MCF 10A (cell line): ENCODE data around the gene SKIC2. TPM values are rescaled to one million over a fixed set of nuclear protein-coding genes. Genes with fewer than 3 reads are reported as not detected.

ENCODE experiments used
- BruUV-seq: library from RNA; stranded (reverse); fragments of 400-500 nt; replicated peaks from 2 replicates; lab custom pipeline; 2021; lab: Mats Ljungman, UMichigan
- CTCF ChIA-PET: fragments of 300-600 bp; sonication (Branson Sonifier 250); formaldehyde crosslinking; extraction: SDS; loops from one replicate; lab custom pipeline; 2021; ENCODE audit warnings: antibody characterized with exemption, inconsistent platforms; lab: Yijun Ruan, JAX
- POLR2A ChIA-PET: fragments of 300-600, 350-650 bp; sonication (Branson Sonifier 250); formaldehyde crosslinking; extraction: SDS; loops from one replicate; lab custom pipeline; 2020; ENCODE audit warnings: antibody characterized with exemption, inconsistent platforms; lab: Yijun Ruan, JAX
- DNase-seq: peaks from one replicate; pipeline ENCODE4 v3.0.0-alpha.2; 2018; ENCODE audit not compliant: unreplicated experiment
- H3K27ac Mint-ChIP-seq: one replicate; pipeline ENCODE4 v1.8.0; 2022; ENCODE audit warnings: mild to moderate bottlenecking, low read depth, mixed read lengths; ENCODE audit not compliant: unreplicated experiment
- H3K27me3 Mint-ChIP-seq: one replicate; pipeline ENCODE4 v1.8.0; 2022; ENCODE audit warnings: mixed read lengths; ENCODE audit not compliant: insufficient read depth, unreplicated experiment
- H3K36me3 Mint-ChIP-seq: one replicate; pipeline ENCODE4 v1.8.0; 2022; ENCODE audit warnings: mild to moderate bottlenecking, moderate library complexity, mixed read lengths; ENCODE audit not compliant: insufficient read depth, unreplicated experiment
- H3K4me1 Mint-ChIP-seq: one replicate; pipeline ENCODE4 v1.8.0; 2022; ENCODE audit warnings: mixed read lengths; ENCODE audit not compliant: insufficient read depth, unreplicated experiment
- H3K4me3 Mint-ChIP-seq: one replicate; pipeline ENCODE4 v1.8.0; 2022; ENCODE audit warnings: mild to moderate bottlenecking, moderate library complexity, mixed read lengths; ENCODE audit not compliant: unreplicated experiment
- H3K9me3 Mint-ChIP-seq: one replicate; pipeline ENCODE4 v1.8.0; 2022; ENCODE audit warnings: mixed read lengths; ENCODE audit not compliant: unreplicated experiment
- CTCF ChIP-seq: fragments of 200-600 bp; IDR thresholded peaks from one replicate; pipeline ENCODE4 v1.8.0; 2022; ENCODE audit warnings: antibody characterized with exemption, mild to moderate bottlenecking; ENCODE audit not compliant: unreplicated experiment
- intact Hi-C: fragments of 100-400 bp; cut with micrococcal nuclease; formaldehyde crosslinking; loops from 2 replicates; pipeline ENCODE4 v1.14.1; 2022
- total RNA-seq: library from RNA; stranded (reverse); gene quantifications from 2 replicates; pipeline ENCODE4 v1.2.3, GENCODE V29; 2022

SKIC2 gene
- total RNA-seq, 1 experiment from 2014 or later: 53.1 TPM

GRCh38 chr6:31969712-31970603 is 11.0 kb downstream of the SKIC2 start:
- peak overlapping the region; percentile 100 for H3K27ac Mint-ChIP-seq
- no peak for TF ChIP-seq CTCF
- no peaks in the 10 kb centered on the region for H3K9me3 Mint-ChIP-seq
- H3K4me1 Mint-ChIP-seq: peaks cover 21% of the 10 kb centered on the region
- ChIA-PET CTCF (interaction anchor here (0.5 to 3.9 kb wide), 8 partner anchors 10 to 1604 kb away, joined by 3 to 14 read pairs (median 3); no protein-coding TSS in a partner anchor), POLR2A (interaction anchor here (0.6 to 6.9 kb wide), 11 partner anchors 8 to 309 kb away, joined by 3 to 109 read pairs (median 9); partner anchors contain the start of genes ATF6B, C6orf47, CFB and EHMT2)
- no peak for DNase-seq
- intact Hi-C loops: loop anchor here (10.0 kb wide), 1 partner anchor 185 kb away; the partner anchor contains the start of genes PPT2 and PRRT1
- no TSS peak for BruUV-seq
- peaks cover 85% of the 10 kb centered on the region for H3K36me3 Mint-ChIP-seq
- peak overlapping the region; percentile 80 for H3K4me3 Mint-ChIP-seq
- H3K27me3 Mint-ChIP-seq: no peaks in the 10 kb centered on the region

GRCh38 chr6:31970604-31971271 is 11.8 kb downstream of the SKIC2 start:
- no peak for TF ChIP-seq CTCF
- ChIA-PET CTCF (interaction anchor here (0.6 to 1.5 kb wide), 5 partner anchors 9 to 1604 kb away, joined by 3 to 4 read pairs (median 3); no protein-coding TSS in a partner anchor), POLR2A (interaction anchor here (0.6 to 6.9 kb wide), 21 partner anchors 9 to 429 kb away, joined by 3 to 109 read pairs (median 5); partner anchors contain the start of genes AGPAT1, ATF6B, C6orf47 and CFB)
- intact Hi-C loops: loop anchor here (1.0 to 10.0 kb wide), 2 partner anchors 11 to 184 kb away; partner anchors contain the start of genes PPT2, PRRT1 and SKIC2
- H3K4me1 Mint-ChIP-seq: peaks cover 21% of the 10 kb centered on the region
- no peaks in the 10 kb centered on the region for H3K9me3 Mint-ChIP-seq
- H3K27ac Mint-ChIP-seq: peak overlapping the region; percentile 100
- BruUV-seq: no TSS peak
- H3K36me3 Mint-ChIP-seq: peaks cover 81% of the 10 kb centered on the region
- no peaks in the 10 kb centered on the region for H3K27me3 Mint-ChIP-seq
- H3K4me3 Mint-ChIP-seq: peak overlapping the region; percentile 80
- DNase-seq: peak; percentile 23

- POLR2A ChIA-PET: interaction anchor here (0.5 to 6.9 kb wide), 38 partner anchors 9 to 1328 kb away, joined by 3 to 109 read pairs (median 5); partner anchors contain the start of genes AGPAT1, ATF6B, BAG6 and C6orf47
- peaks cover 75% of the 10 kb centered on the region for H3K36me3 Mint-ChIP-seq
- CTCF ChIA-PET: interaction anchor here (0.6 to 1.5 kb wide), 4 partner anchors 19 to 779 kb away, joined by 3 to 5 read pairs (median 4); no protein-coding TSS in a partner anchor
- no peak for DNase-seq
- H3K4me3 Mint-ChIP-seq: peak overlapping the region; percentile 80
- BruUV-seq: TSS peak; percentile 78
- peak overlapping the region; percentile 100 for H3K27ac Mint-ChIP-seq
- peaks cover 21% of the 10 kb centered on the region for H3K4me1 Mint-ChIP-seq
- H3K9me3 Mint-ChIP-seq: no peaks in the 10 kb centered on the region
- intact Hi-C loops: loop anchor here (1.0 to 10.0 kb wide), 2 partner anchors 12 to 183 kb away; partner anchors contain the start of genes PPT2, PRRT1 and SKIC2
- TF ChIP-seq CTCF: no peak
- no peaks in the 10 kb centered on the region for H3K27me3 Mint-ChIP-seq
These were observed 12.5 kb downstream of the SKIC2 start for GRCh38 chr6:31971279-31971992.
